GM18861 (cell line): ENCODE data around the gene ING5.

Experiments used
- ATAC-seq: cut with Tn5 transposase; IDR thresholded peaks from one replicate; pipeline ENCODE4 v1.9.1; 2021; ENCODE audit not compliant: unreplicated experiment

The ING5 gene

GRCh38 chr2:241774419-241775222 is 72.8 kb downstream of the ING5 start:
- ATAC-seq, result no peak

DNA sequence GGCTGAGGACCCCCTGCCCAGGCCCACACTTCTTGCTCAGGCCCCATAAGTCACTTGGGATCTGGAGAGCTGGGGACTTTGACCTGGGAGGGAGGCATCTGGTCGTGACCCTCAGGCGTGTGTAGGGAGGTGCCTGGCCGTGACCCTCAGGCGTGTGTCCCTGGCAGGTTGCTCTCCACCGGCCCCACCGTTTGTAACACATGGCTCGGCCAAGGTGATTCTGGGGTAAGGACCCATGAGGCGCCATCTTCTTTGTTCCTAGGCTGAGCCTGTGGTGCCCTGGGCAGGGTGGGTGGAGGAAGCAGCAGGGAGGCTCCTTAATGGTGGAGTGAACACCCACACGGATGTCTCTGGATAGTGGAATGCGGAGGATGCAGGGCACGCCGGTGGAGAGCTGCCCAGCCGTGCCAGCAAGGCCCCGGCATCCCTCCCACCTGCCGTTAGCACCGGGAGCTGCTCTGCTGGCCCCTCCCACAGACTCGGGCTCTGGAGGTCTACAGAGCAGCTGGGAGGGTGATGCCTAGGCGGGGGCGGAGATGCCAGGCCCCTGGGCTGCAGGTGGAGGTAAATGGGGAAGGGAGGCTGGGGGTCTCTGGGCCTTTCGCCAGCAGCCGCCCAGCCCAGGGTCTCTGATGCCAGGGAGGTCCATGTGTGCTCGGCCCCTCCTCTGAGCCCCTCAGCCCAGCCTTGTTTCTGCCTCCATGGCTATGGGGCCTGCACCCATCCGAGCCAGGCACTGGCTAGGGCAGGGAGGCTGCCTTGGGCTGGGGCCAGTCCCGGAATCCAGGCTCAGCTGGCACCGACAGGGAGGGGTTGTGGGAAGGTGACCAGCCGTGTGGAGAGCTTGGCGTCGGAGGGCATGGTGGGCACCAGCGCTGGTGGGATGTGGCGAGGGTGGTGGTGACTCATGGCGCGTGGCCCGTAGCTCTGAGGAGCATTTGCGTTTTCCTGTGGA is 73.7 kb downstream of the ING5 start:
- ATAC-seq, result no peak

GRCh38 chr2:241776336-241777169 is 74.7 kb downstream of the ING5 start, which contains the start of gene GAL3ST2:
Gene GAL3ST2, plus strand, starts transcription at chr2:241776822. Its CDS starts 134 bp downstream, at chr2:241776956.
- ATAC-seq, result no peak

DNA sequence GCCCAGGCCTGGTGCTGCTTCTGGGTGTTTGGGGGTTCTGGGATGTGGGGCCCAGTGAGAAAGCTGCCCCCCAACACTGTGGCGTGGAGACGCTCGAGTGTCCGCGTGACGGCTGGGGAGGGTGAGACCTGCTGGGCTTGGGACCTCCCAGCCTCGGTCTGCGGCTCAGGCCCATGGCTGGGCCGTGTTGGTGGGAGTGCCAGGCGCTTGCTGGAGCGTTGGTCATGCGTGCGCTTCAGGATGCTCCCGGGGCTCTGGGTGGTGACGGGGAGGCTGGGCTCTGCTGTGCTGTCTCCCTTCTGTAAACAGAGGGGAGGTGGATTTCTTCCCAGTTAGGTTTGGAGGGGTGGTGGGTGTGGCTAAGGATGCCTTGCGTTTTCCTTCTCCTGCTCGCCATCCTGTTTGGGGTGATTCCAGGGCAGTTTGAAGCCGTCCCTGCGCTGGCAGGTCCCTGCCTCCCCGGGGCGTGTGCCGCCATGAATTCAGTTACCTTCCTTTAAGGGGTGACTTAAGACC is 75.4 kb downstream of the ING5 start:
- no peak for ATAC-seq

- no peak for ATAC-seq
Observed at GRCh38 chr2:241777686-241778627, 76.1 kb downstream of the ING5 start.
